Effector memory CD8-positive, alpha-beta T cell (primary cell): ENCODE results near the gene AK9.
A peak's percentile ranks its signal among the peaks of the same experiment; 100 is the strongest.
"Not testable (repeated sequence)": the region's sequence is repeated elsewhere in the genome, so short reads cannot be mapped to it uniquely, and the experiment has no call there.

Experiments
- ATAC-seq: fragments of 150-1000 bp; cut with Tn5 transposase; replicated peaks from 2 replicates; pipeline ENCODE4 v1.10.0; 2021; ENCODE audit warnings: mild to moderate bottlenecking, moderate library complexity
- DNase-seq, 3 experiments: peaks; one replicate each; pipeline ENCODE4 v3.0.0; 2021
- H3K27ac Mint-ChIP-seq, 2 donors: one replicate each; pipeline ENCODE4 v1.8.0; 2022; ENCODE audit warnings: mild to moderate bottlenecking in 2 of 2, mixed read lengths in 2 of 2, moderate library complexity in 2 of 2
- H3K27me3 Mint-ChIP-seq, 2 donors: one replicate each; pipeline ENCODE4 v1.8.0; 2022; ENCODE audit warnings: mixed read lengths in 2 of 2
- H3K36me3 Mint-ChIP-seq: one replicate; pipeline ENCODE4 v1.8.0; 2022; ENCODE audit warnings: mild to moderate bottlenecking, moderate library complexity, mixed read lengths; ENCODE audit not compliant: insufficient read depth
- H3K4me1 Mint-ChIP-seq, 2 donors: one replicate each; pipeline ENCODE4 v1.8.0; 2022; ENCODE audit warnings: low read depth in 2 of 2, mixed read lengths in 2 of 2
- H3K4me3 Mint-ChIP-seq, 2 donors: one replicate each; pipeline ENCODE4 v1.8.0; 2022; ENCODE audit warnings: mild to moderate bottlenecking in 2 of 2, mixed read lengths in 2 of 2, moderate library complexity in 2 of 2
- H3K9me3 Mint-ChIP-seq, 2 donors: one replicate each; pipeline ENCODE4 v1.8.0; 2022; ENCODE audit warnings: mixed read lengths in 2 of 2
- total RNA-seq, 9 experiments: gene quantifications; one replicate each; lab custom pipeline; 2026; lab: John Stamatoyannopoulos, UW

The AK9 gene
- 5.0 to 24.2 (median 10.1) reads per million in 9 experiments for total RNA-seq

GRCh38 chr6:109690737-109691621 is at the start of gene AK9, which contains the start of gene FIG4:
AK9 (minus strand) TSS chr6:109691202; CDS start chr6:109675745, 15,457 bp downstream.
FIG4 (plus strand) TSS chr6:109691296; CDS start chr6:109691436, 140 bp downstream.
- Mint-ChIP-seq H3K27me3 (no peaks in the 10 kb centered on the region), H3K4me1 (peaks cover 17 to 25% of the 10 kb centered on the region in 2 donors), H3K36me3 (peaks cover 3% of the 10 kb centered on the region), H3K9me3 (no peaks in the 10 kb centered on the region), H3K27ac (peak within 1 kb of the TSS; percentile 85 to 87), H3K4me3 (peak within 1 kb of the TSS; percentile 85 to 86)
- ATAC-seq (peak; percentile 95), DNase-seq (peak; percentile 78 to 82 (median 79))

GRCh38 chr6:109740787-109741186 is 49.8 kb upstream of the AK9 start:
- H3K9me3 Mint-ChIP-seq: no peaks in the 10 kb centered on the region
- H3K27ac Mint-ChIP-seq: no peak overlapping the region
- peaks cover 4% of the 10 kb centered on the region for H3K36me3 Mint-ChIP-seq
- ATAC-seq: no peak
- H3K4me1 Mint-ChIP-seq: no peaks in the 10 kb centered on the region
- no peak overlapping the region for H3K4me3 Mint-ChIP-seq
- DNase-seq: no peak
- no peaks in the 10 kb centered on the region for H3K27me3 Mint-ChIP-seq

- no peaks in the 10 kb centered on the region for H3K4me1 Mint-ChIP-seq
- H3K36me3 Mint-ChIP-seq: peaks cover 8% of the 10 kb centered on the region
- no peak overlapping the region for H3K4me3 Mint-ChIP-seq
- no peak overlapping the region for H3K27ac Mint-ChIP-seq
- no peaks in the 10 kb centered on the region for H3K9me3 Mint-ChIP-seq
- DNase-seq (no peak), ATAC-seq (no peak)
- H3K27me3 Mint-ChIP-seq: no peaks in the 10 kb centered on the region
Measured at GRCh38 chr6:109739686-109740085, 48.7 kb upstream of the AK9 start.

- no peak overlapping the region for H3K27ac Mint-ChIP-seq
- H3K4me1 Mint-ChIP-seq: no peaks in the 10 kb centered on the region
- H3K9me3 Mint-ChIP-seq: no peaks in the 10 kb centered on the region
- DNase-seq (no peak), ATAC-seq (no peak)
- peaks cover 8% of the 10 kb centered on the region for H3K36me3 Mint-ChIP-seq
- no peak overlapping the region for H3K4me3 Mint-ChIP-seq
- no peaks in the 10 kb centered on the region for H3K27me3 Mint-ChIP-seq
Measured at GRCh38 chr6:109738667-109739066, 47.7 kb upstream of the AK9 start.

- DNase-seq (no peak), ATAC-seq (no peak)
- H3K4me1 Mint-ChIP-seq: no peaks in the 10 kb centered on the region
- no peak overlapping the region for H3K27ac Mint-ChIP-seq
- H3K9me3 Mint-ChIP-seq: no peaks in the 10 kb centered on the region
- H3K36me3 Mint-ChIP-seq: peaks cover 8% of the 10 kb centered on the region
- no peak overlapping the region for H3K4me3 Mint-ChIP-seq
- H3K27me3 Mint-ChIP-seq: no peaks in the 10 kb centered on the region
Measured at GRCh38 chr6:109738255-109738654, 47.3 kb upstream of the AK9 start.

GRCh38 chr6:109736273-109737025 is 45.4 kb upstream of the AK9 start:
- H3K27ac Mint-ChIP-seq: peak overlapping the region in 1 of 2 donors; percentile 33
- H3K4me1 Mint-ChIP-seq: no peaks in the 10 kb centered on the region
- H3K36me3 Mint-ChIP-seq: peaks cover 8% of the 10 kb centered on the region
- ATAC-seq (no peak), DNase-seq (no peak)
- H3K4me3 Mint-ChIP-seq: no peak overlapping the region
- H3K9me3 Mint-ChIP-seq: no peaks in the 10 kb centered on the region
- no peaks in the 10 kb centered on the region for H3K27me3 Mint-ChIP-seq

GRCh38 chr6:109725250-109725649 is 34.2 kb upstream of the AK9 start:
- H3K27ac Mint-ChIP-seq, H3K36me3 Mint-ChIP-seq, ATAC-seq, H3K9me3 Mint-ChIP-seq, H3K4me3 Mint-ChIP-seq, H3K27me3 Mint-ChIP-seq, H3K4me1 Mint-ChIP-seq, DNase-seq: not testable (repeated sequence)

- Mint-ChIP-seq H3K9me3 (no peaks in the 10 kb centered on the region), H3K36me3 (peaks cover 8% of the 10 kb centered on the region), H3K4me3 (no peak overlapping the region), H3K27ac (no peak overlapping the region), H3K27me3 (no peaks in the 10 kb centered on the region), H3K4me1 (peaks cover 0 to 9% of the 10 kb centered on the region in 2 donors)
- ATAC-seq (no peak), DNase-seq (no peak)
Measured at GRCh38 chr6:109722564-109723254, 31.7 kb upstream of the AK9 start.

- Mint-ChIP-seq H3K4me3 (no peak overlapping the region), H3K27ac (no peak overlapping the region), H3K36me3 (peaks cover 8% of the 10 kb centered on the region), H3K4me1 (peaks cover 0 to 9% of the 10 kb centered on the region in 2 donors), H3K27me3 (no peaks in the 10 kb centered on the region), H3K9me3 (no peaks in the 10 kb centered on the region)
- DNase-seq (no peak), ATAC-seq (no peak)
Measured at GRCh38 chr6:109722011-109722410, 31.0 kb upstream of the AK9 start.

- Mint-ChIP-seq H3K27ac (no peak overlapping the region), H3K4me1 (peaks cover 0 to 3% of the 10 kb centered on the region in 2 donors), H3K36me3 (peaks cover 12% of the 10 kb centered on the region), H3K9me3 (no peaks in the 10 kb centered on the region), H3K4me3 (no peak overlapping the region), H3K27me3 (no peaks in the 10 kb centered on the region)
- ATAC-seq: no peak
- no peak for DNase-seq
Measured at GRCh38 chr6:109720311-109720710, 29.3 kb upstream of the AK9 start.

GRCh38 chr6:109718991-109719390 is 28.0 kb upstream of the AK9 start:
- H3K27me3 Mint-ChIP-seq: no peaks in the 10 kb centered on the region
- H3K36me3 Mint-ChIP-seq: peaks cover 10% of the 10 kb centered on the region
- H3K9me3 Mint-ChIP-seq: no peaks in the 10 kb centered on the region
- H3K27ac Mint-ChIP-seq: no peak overlapping the region
- no peak for ATAC-seq
- H3K4me1 Mint-ChIP-seq: peaks cover 3 to 7% of the 10 kb centered on the region in 2 donors
- H3K4me3 Mint-ChIP-seq: no peak overlapping the region
- no peak for DNase-seq

DNA sequence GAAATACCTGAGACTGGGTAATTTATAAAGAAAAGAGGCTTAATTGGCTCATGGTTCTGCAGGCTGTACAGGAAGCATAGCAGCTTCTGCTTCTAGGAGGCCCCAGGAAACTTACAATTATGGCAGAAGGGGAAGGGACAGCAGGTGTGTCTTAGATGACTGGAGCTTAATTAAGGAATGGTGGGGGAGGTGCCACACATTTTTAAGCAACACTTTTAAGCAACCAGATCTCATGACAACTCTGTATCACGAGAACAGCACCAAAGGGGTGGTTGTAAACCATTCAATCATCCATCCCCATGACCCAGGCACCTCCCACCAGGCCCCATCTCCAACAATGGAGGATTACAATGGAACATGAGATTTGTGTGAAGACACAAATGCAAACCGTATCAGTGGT is 27.0 kb upstream of the AK9 start:
- no peak for DNase-seq
- Mint-ChIP-seq H3K9me3 (no peaks in the 10 kb centered on the region), H3K27ac (no peak overlapping the region), H3K4me3 (no peak overlapping the region), H3K36me3 (peaks cover 10% of the 10 kb centered on the region), H3K4me1 (peaks cover 7 to 8% of the 10 kb centered on the region in 2 donors), H3K27me3 (no peaks in the 10 kb centered on the region)
- ATAC-seq: no peak

DNA sequence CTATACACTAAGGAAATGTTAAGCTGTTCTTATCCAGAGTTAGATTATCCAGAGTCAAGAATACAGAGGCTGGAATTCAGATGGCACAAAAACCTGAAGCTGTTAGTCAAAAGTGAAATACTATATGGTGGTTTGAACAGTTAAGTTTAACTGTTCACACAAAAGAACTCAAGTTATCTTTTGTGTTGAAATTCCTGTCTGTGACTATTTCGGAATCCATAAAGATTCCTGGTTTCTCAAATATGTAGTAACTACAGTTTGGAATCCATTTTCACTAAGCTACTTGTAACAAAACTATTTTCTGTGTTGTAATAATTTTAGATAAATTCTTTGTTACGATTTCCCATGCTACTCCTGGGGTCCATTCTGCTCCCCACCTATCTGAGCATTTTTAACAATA is 24.6 kb upstream of the AK9 start:
- no peak overlapping the region for H3K27ac Mint-ChIP-seq
- no peaks in the 10 kb centered on the region for H3K9me3 Mint-ChIP-seq
- no peak overlapping the region for H3K4me3 Mint-ChIP-seq
- H3K4me1 Mint-ChIP-seq: peaks cover 11 to 14% of the 10 kb centered on the region in 2 donors
- ATAC-seq: no peak
- DNase-seq: no peak
- H3K27me3 Mint-ChIP-seq: no peaks in the 10 kb centered on the region
- H3K36me3 Mint-ChIP-seq: peaks cover 10% of the 10 kb centered on the region
